Vagina (tissue), 2 donors: ENCODE results near the gene OBSCN.

Experiments
- CTCF ChIP-seq, 3 experiments: fragments of 450-650 bp in 2 of 3; fragments of 200-600 bp in 1 of 3; sonication (generic) in 1 of 3; IDR thresholded peaks; one replicate each; pipeline ENCODE4 v1.5.1; 2017 to 2019; ENCODE audit warnings: antibody characterized with exemption in 3 of 3, mild to moderate bottlenecking in 2 of 3, moderate library complexity in 2 of 3
- POLR2A ChIP-seq, 2 donors: fragments of 450-650 bp; IDR thresholded peaks; one replicate each; pipeline ENCODE4 v1.6.1; 2017; ENCODE audit warnings: antibody characterized with exemption in 2 of 2, mild to moderate bottlenecking in 2 of 2, moderate library complexity in 2 of 2
- POLR2AphosphoS5 ChIP-seq, 2 donors: sonication (generic); formaldehyde crosslinking; IDR thresholded peaks; one replicate each; pipeline ENCODE4 v1.9.0; 2017; ENCODE audit warnings: antibody characterized with exemption in 2 of 2, mild to moderate bottlenecking in 2 of 2, low read depth in 1 of 2; ENCODE audit not compliant: insufficient read depth in 1 of 2

- TF ChIP-seq CTCF (IDR thresholded peaks at IDR 0.05) (no peak), POLR2AphosphoS5 (IDR thresholded peaks at IDR 0.05; ENCODE audit: insufficient read depth in 1 of 2, low read depth in 1 of 2) (no peak), POLR2A (IDR thresholded peaks at IDR 0.05) (no peak)
Observed at GRCh38 chr1:228295201-228295600, 87.4 kb downstream of the OBSCN start.
